CD14-positive monocyte (primary cell): ENCODE measurements around the gene CDKAL1. TPM values are rescaled to one million over a fixed set of nuclear protein-coding genes. Genes with fewer than 3 reads are reported as not detected.

Experiments
- DNase-seq, 3 donors: peaks; one replicate each; pipeline ENCODE4 v3.0.0-alpha.2; 2011 to 2022
- H2AFZ ChIP-seq: 2 replicates; pipeline ENCODE4 v1.6.0; 2012; ENCODE audit warnings: mild to moderate bottlenecking, low read depth, low read length, inconsistent platforms; ENCODE audit not compliant: insufficient read depth, poor library complexity, severe bottlenecking
- H3K27ac ChIP-seq, 2 donors: 1 replicate in 1 of 2; 2 replicates in 1 of 2; pipeline ENCODE4 v1.5.1; 2012 to 2013; ENCODE audit warnings: low read length in 2 of 2, control low read depth in 1 of 2, inconsistent platforms in 1 of 2, low read depth in 1 of 2, mild to moderate bottlenecking in 1 of 2
- H3K27me3 ChIP-seq, 2 donors: one replicate each; pipeline versions ENCODE4 v1.6.0 to v1.6.1; 2011 to 2013; ENCODE audit warnings: low read length in 2 of 2; ENCODE audit not compliant: control insufficient read depth in 2 of 2, insufficient read depth in 2 of 2
- H3K36me3 ChIP-seq, 2 donors: replicated peaks in 1 of 2; 1 replicate in 1 of 2; 2 replicates in 1 of 2; pipeline versions ENCODE4 v1.5.1 to v1.6.1; 2012 to 2013; ENCODE audit warnings: low read length in 2 of 2, control low read depth in 1 of 2, inconsistent platforms in 1 of 2, mild to moderate bottlenecking in 1 of 2; ENCODE audit not compliant: insufficient read depth in 2 of 2, control insufficient read depth in 1 of 2
- H3K4me1 ChIP-seq, 2 donors: 1 replicate in 1 of 2; 2 replicates in 1 of 2; pipeline versions ENCODE4 v1.5.1 to v1.6.1; 2012 to 2013; ENCODE audit warnings: low read length in 2 of 2, control low read depth in 1 of 2, inconsistent platforms in 1 of 2, mild to moderate bottlenecking in 1 of 2, moderate library complexity in 1 of 2; ENCODE audit not compliant: insufficient read depth in 2 of 2, control insufficient read depth in 1 of 2
- H3K4me2 ChIP-seq: replicated peaks from 2 replicates; pipeline ENCODE3; 2012; ENCODE audit warnings: low read length, moderate library complexity, mild to moderate bottlenecking; ENCODE audit not compliant: poor library complexity, severe bottlenecking; ENCODE audit errors: extremely low read depth
- H3K4me3 ChIP-seq, 3 experiments: fragments of 200-600 bp in 1 of 3; sonication (generic) in 1 of 3; replicated peaks in 1 of 3; 1 replicate in 2 of 3; 2 replicates in 1 of 3; pipeline ENCODE4 v1.5.1; 2011 to 2013; ENCODE audit warnings: low read length in 3 of 3, mild to moderate bottlenecking in 3 of 3, control low read depth in 2 of 3, low read depth in 2 of 3, inconsistent platforms in 1 of 3, moderate library complexity in 1 of 3
- H3K79me2 ChIP-seq: 2 replicates; pipeline ENCODE4 v1.6.0; 2012; ENCODE audit warnings: mild to moderate bottlenecking, control low read depth, inconsistent platforms, low read length, moderate library complexity; ENCODE audit not compliant: insufficient read depth
- H3K9ac ChIP-seq: 2 replicates; pipeline ENCODE4 v1.6.0; 2017; ENCODE audit warnings: low read length, mild to moderate bottlenecking; ENCODE audit not compliant: insufficient read depth, poor library complexity, severe bottlenecking
- H3K9me3 ChIP-seq, 2 donors: replicated peaks in 1 of 2; 1 replicate in 1 of 2; 2 replicates in 1 of 2; pipeline versions ENCODE4 v1.5.1 to v1.6.1; 2012 to 2013; ENCODE audit warnings: low read length in 2 of 2, control low read depth in 1 of 2; ENCODE audit not compliant: control insufficient read depth in 1 of 2, insufficient read depth in 1 of 2
- H4K20me1 ChIP-seq: 2 replicates; pipeline ENCODE4 v1.6.0; 2012; ENCODE audit warnings: mild to moderate bottlenecking, low read length, control low read depth, moderate library complexity; ENCODE audit not compliant: insufficient read depth
- H3K27ac Mint-ChIP-seq, 7 donors: one replicate each; pipeline ENCODE4 v1.8.0; 2020; ENCODE audit warnings: mild to moderate bottlenecking in 7 of 7, mixed read lengths in 7 of 7, moderate library complexity in 6 of 7, inconsistent platforms in 2 of 7
- H3K27me3 Mint-ChIP-seq, 3 donors: one replicate each; pipeline ENCODE4 v1.8.0; 2021 to 2022; ENCODE audit warnings: low read depth in 3 of 3, mild to moderate bottlenecking in 3 of 3, mixed read lengths in 3 of 3, moderate library complexity in 3 of 3, inconsistent platforms in 1 of 3
- H3K36me3 Mint-ChIP-seq, 2 donors: one replicate each; pipeline ENCODE4 v1.8.0; 2020; ENCODE audit warnings: mixed read lengths in 2 of 2, inconsistent platforms in 1 of 2, mild to moderate bottlenecking in 1 of 2
- H3K4me1 Mint-ChIP-seq: one replicate; pipeline ENCODE4 v1.8.0; 2020; ENCODE audit warnings: mild to moderate bottlenecking, mixed read lengths
- H3K4me3 Mint-ChIP-seq, 2 donors: one replicate each; pipeline ENCODE4 v1.8.0; 2020; ENCODE audit warnings: mild to moderate bottlenecking in 2 of 2, mixed read lengths in 2 of 2, moderate library complexity in 1 of 2
- H3K9me3 Mint-ChIP-seq, 7 donors: one replicate each; pipeline ENCODE4 v1.8.0; 2020 to 2022; ENCODE audit warnings: mixed read lengths in 7 of 7, mild to moderate bottlenecking in 6 of 7, moderate library complexity in 6 of 7, inconsistent platforms in 2 of 7
- WGBS: methylation state at CpG from one replicate; pipeline ENCODE4 v1.1.5; 2013; ENCODE audit warnings: missing lambda C conversion rate; ENCODE audit not compliant: insufficient coverage; 5-methylcytosine and 5-hydroxymethylcytosine counted together
- intact Hi-C, 2 donors: fragments of 100-400 bp; cut with micrococcal nuclease; formaldehyde crosslinking; loops; one replicate each; pipeline versions ENCODE4 v1.15.0 to v1.15.1; 2023
- polyA plus RNA-seq, 3 donors: library from polyadenylated mRNA; depleted of rRNA in 1 of 3; unstranded in 2 of 3; stranded (reverse) in 1 of 3; fragments of 300-500 nt in 2 of 3; fragments of >200 nt in 1 of 3; fragmentation: Illumina TruSeq in 2 of 3; gene quantifications; 1 replicate in 2 of 3; 2 replicates in 1 of 3; pipeline ENCODE4 v1.2.3, GENCODE V29; 2012 to 2021
- TF ChIP-seq, protein P1 (sequence below): fragments of 200-600 bp; IDR thresholded peaks from one replicate; pipeline ENCODE4 v1.8.0; 2022; ENCODE audit warnings: antibody characterized with exemption, mild to moderate bottlenecking

CDKAL1 gene
- polyA plus RNA-seq, 3 donors: 3.2 to 12.4 (median 8.3) TPM

DNA sequence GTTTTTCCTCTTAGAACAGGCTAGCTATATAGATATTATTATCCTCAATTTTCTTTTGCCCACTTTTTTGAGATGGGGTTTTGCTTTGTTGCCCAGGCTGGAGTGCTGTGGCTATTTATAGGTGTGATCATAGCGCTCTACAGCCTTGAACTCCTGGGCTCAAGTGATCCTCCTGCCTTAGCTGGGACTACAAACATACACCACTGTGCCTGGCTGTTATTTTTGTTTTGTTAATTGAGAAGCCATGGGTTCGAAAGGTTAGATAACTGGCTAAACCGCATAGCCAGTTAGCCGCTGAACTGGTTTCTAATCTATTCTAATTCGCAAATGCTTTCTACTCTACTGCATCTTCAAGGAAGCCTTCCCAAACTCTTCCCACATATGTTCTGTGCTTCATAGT is 425.8 kb downstream of the CDKAL1 start:
- no peaks in the 10 kb centered on the region for H3K27me3 ChIP-seq
- no peaks in the 10 kb centered on the region for H3K4me1 ChIP-seq
- H3K4me1 Mint-ChIP-seq: peaks cover 3% of the 10 kb centered on the region
- H3K9ac ChIP-seq: no peak overlapping the region
- H3K36me3 ChIP-seq: peaks cover 2 to 10% of the 10 kb centered on the region in 2 donors
- no peak overlapping the region for H2AFZ ChIP-seq
- H3K4me3 Mint-ChIP-seq: no peak overlapping the region
- no peak overlapping the region for H3K4me3 ChIP-seq
- H3K9me3 Mint-ChIP-seq: peaks cover 0 to 3% (median 0%) of the 10 kb centered on the region in 7 donors
- H4K20me1 ChIP-seq: no peaks in the 10 kb centered on the region
- no CpG with 5 or more reads among the region's 5 CpGs for WGBS
- H3K9me3 ChIP-seq: no peaks in the 10 kb centered on the region
- intact Hi-C loops: no loop called here
- no peak overlapping the region for H3K27ac Mint-ChIP-seq
- TF ChIP-seq, protein P1, sequence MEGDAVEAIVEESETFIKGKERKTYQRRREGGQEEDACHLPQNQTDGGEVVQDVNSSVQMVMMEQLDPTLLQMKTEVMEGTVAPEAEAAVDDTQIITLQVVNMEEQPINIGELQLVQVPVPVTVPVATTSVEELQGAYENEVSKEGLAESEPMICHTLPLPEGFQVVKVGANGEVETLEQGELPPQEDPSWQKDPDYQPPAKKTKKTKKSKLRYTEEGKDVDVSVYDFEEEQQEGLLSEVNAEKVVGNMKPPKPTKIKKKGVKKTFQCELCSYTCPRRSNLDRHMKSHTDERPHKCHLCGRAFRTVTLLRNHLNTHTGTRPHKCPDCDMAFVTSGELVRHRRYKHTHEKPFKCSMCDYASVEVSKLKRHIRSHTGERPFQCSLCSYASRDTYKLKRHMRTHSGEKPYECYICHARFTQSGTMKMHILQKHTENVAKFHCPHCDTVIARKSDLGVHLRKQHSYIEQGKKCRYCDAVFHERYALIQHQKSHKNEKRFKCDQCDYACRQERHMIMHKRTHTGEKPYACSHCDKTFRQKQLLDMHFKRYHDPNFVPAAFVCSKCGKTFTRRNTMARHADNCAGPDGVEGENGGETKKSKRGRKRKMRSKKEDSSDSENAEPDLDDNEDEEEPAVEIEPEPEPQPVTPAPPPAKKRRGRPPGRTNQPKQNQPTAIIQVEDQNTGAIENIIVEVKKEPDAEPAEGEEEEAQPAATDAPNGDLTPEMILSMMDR: no peak
- DNase-seq: no peak
- H3K27ac ChIP-seq: no peak overlapping the region
- H3K79me2 ChIP-seq: no peaks in the 10 kb centered on the region
- H3K27me3 Mint-ChIP-seq: no peaks in the 10 kb centered on the region
- H3K36me3 Mint-ChIP-seq: peaks cover 11 to 19% of the 10 kb centered on the region in 2 donors
- H3K4me2 ChIP-seq: no peak overlapping the region

DNA sequence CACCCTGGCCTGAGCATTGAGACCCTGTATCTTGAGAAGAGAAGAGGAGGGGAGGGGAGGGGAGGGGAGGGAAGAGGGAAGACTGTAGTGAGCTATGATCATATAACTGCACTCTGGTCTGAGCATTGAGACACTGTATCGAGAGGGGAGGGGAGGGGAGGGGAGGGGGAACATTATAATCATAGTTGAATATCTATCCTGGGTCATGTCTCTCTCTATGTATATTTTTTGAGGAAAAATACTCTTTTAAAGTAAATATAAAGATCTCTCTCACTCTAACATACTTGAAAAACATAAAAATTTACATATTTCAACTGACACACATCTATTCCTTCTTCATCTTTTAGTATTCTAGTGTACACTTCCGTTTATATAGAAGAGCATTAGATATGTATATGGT is 431.0 kb downstream of the CDKAL1 start:
- no peak overlapping the region for H2AFZ ChIP-seq
- H3K79me2 ChIP-seq: no peaks in the 10 kb centered on the region
- intact Hi-C loops: no loop called here
- H3K9ac ChIP-seq: no peak overlapping the region
- H3K9me3 ChIP-seq: peaks cover 0 to 3% of the 10 kb centered on the region in 2 donors
- no peak overlapping the region for H3K27ac ChIP-seq
- H4K20me1 ChIP-seq: no peaks in the 10 kb centered on the region
- WGBS: no CpG with 5 or more reads among the region's 2 CpGs
- Mint-ChIP-seq H3K4me3 (no peak overlapping the region), H3K36me3 (peaks cover 3 to 6% of the 10 kb centered on the region in 2 donors), H3K4me1 (no peaks in the 10 kb centered on the region), H3K9me3 (peaks cover 4 to 19% (median 7%) of the 10 kb centered on the region in 7 donors), H3K27me3 (peaks cover 0 to 2% (median 0%) of the 10 kb centered on the region in 3 donors), H3K27ac (no peak overlapping the region)
- no peak for DNase-seq
- H3K4me1 ChIP-seq: no peaks in the 10 kb centered on the region
- TF ChIP-seq, protein P1: no peak
- no peaks in the 10 kb centered on the region for H3K27me3 ChIP-seq
- peaks cover 0 to 2% of the 10 kb centered on the region in 2 donors for H3K36me3 ChIP-seq
- no peak overlapping the region for H3K4me3 ChIP-seq
- H3K4me2 ChIP-seq: no peak overlapping the region
